Body of pancreas (tissue), 4 donors: ENCODE measurements around the gene ODF2.

Experiments
- CTCF ChIP-seq, 7 experiments: fragments of 450-650 bp in 4 of 7; fragments of 200-600 bp in 3 of 7; sonication (generic) in 3 of 7; IDR thresholded peaks; one replicate each; pipeline ENCODE4 v1.5.1; 2016 to 2019; ENCODE audit warnings: antibody characterized with exemption in 7 of 7
- POLR2A ChIP-seq, 3 donors: fragments of 450-650 bp; IDR thresholded peaks; one replicate each; pipeline ENCODE4 v1.6.1; 2016; ENCODE audit warnings: antibody characterized with exemption in 3 of 3, mild to moderate bottlenecking in 2 of 3

DNA sequence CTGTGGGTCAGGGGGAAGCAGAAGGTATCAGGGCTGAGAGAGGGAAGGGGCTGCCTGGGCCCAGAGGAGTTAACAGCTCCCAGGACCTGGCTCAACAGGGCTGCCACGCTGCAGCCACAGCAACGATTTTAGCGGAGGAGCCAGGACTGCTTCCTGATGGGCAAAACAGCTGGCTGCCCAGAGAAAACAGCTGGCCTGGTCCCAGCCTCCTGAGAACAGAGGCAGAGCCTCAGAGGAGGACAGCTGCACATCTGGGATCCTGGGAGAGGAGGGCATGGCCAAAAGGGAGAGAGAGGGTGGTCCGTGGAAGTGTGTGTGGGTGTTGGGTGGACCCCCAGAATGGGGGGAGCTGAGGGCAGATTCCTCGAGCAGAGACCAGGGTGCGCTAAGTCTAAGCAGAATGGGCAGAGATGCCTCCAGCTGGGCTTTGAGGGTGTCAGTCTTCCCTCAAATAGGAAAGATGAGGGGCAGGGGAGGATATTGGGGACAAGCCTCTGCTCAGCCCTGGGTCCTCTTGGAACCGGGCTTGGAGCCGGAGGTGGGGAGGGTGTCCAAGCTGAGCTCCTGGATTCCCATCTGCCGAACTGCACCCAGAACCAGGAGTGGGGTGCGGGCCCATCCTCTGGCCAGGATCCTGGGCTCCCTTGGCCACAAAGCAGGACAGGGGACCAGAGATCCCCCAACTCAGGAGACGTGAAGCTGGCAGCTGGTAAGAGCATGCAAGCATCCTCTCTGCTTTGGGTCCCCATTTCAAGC, 44.3 kb upstream of the ODF2 start:
- TF ChIP-seq CTCF (IDR thresholded peaks at IDR 0.05) (no peak), POLR2A (IDR thresholded peaks at IDR 0.05) (no peak)
